GM12878 (cell line): ENCODE data around the gene NDOR1. TPM values are rescaled to one million over a fixed set of nuclear protein-coding genes. Genes with fewer than 3 reads are reported as not detected.

Experiments
- CHD4 ChIP-seq: fragments of 200-600 bp; sonication (generic); IDR thresholded peaks from 2 replicates; pipeline ENCODE4 v1.6.1; 2016; ENCODE audit warnings: mild to moderate bottlenecking
- CUX1 ChIP-seq: IDR thresholded peaks from 2 replicates; pipeline ENCODE4 v1.6.1; 2012; ENCODE audit warnings: improper control_type of control experiment, low read depth, low read length; ENCODE audit not compliant: insufficient replicate concordance
- FOXK2 ChIP-seq: fragments of 450-650 bp; IDR thresholded peaks from 2 replicates; pipeline ENCODE4 v1.6.1; 2017; ENCODE audit warnings: mild to moderate bottlenecking, moderate library complexity
- NFIC ChIP-seq: IDR thresholded peaks from 2 replicates; pipeline ENCODE4 v1.6.1; 2012; ENCODE audit warnings: low read depth, mild to moderate bottlenecking, inconsistent platforms, low read length, moderate library complexity
- NFYA ChIP-seq: IDR thresholded peaks from 2 replicates; pipeline ENCODE4 v1.6.1; 2011; ENCODE audit warnings: low read depth, mild to moderate bottlenecking, low read length, improper control_type of control experiment, borderline replicate concordance
- NKRF ChIP-seq: fragments of 450-650 bp; conservative IDR thresholded peaks from 2 replicates; pipeline ENCODE4 v1.6.1; 2017; ENCODE audit warnings: mild to moderate bottlenecking, moderate library complexity
- NRF1 ChIP-seq: conservative IDR thresholded peaks from 2 replicates; pipeline ENCODE4 v1.6.1; 2011; ENCODE audit warnings: mild to moderate bottlenecking, low read depth, low read length, improper control_type of control experiment
- RELA ChIP-seq: fragments of 450-650 bp; IDR thresholded peaks from 2 replicates; pipeline ENCODE4 v1.8.0; 2014; ENCODE audit warnings: borderline replicate concordance; ENCODE audit not compliant: partially characterized antibody
- RFX5 ChIP-seq: IDR thresholded peaks from 2 replicates; pipeline ENCODE4 v1.6.1; 2011; ENCODE audit warnings: low read depth, low read length, improper control_type of control experiment
- SPI1 ChIP-seq: IDR thresholded peaks from 2 replicates; pipeline ENCODE4 v1.6.1; 2011; ENCODE audit warnings: low read depth, mild to moderate bottlenecking, low read length, moderate library complexity, borderline replicate concordance; ENCODE audit not compliant: insufficient read depth
- TARDBP ChIP-seq: IDR thresholded peaks from 2 replicates; pipeline ENCODE4 v1.6.1; 2016; ENCODE audit warnings: borderline replicate concordance
- polyA plus RNA-seq, 11 experiments: library from polyadenylated mRNA; depleted of rRNA in 4 of 11; unstranded in 6 of 11; stranded (reverse) in 5 of 11; fragments of >200 nt; fragmentation: Nextera tagmentation in 4 of 11; fragmentation: Illumina TruSeq in 1 of 11; extraction: Ambion mirVana in 4 of 11; extraction: Trizol in 1 of 11; gene quantifications; 1 replicate in 1 of 11; 2 replicates in 10 of 11; pipeline versions ENCODE4 v1.2.1 to v1.2.3, GENCODE V29; 2011 to 2016; ENCODE audit warnings: inconsistent platforms in 2 of 11, missing spikeins in 2 of 11, low read depth in 1 of 11
- total RNA-seq, 4 experiments: library from RNA; depleted of rRNA in 3 of 4; stranded (reverse); fragments of >200 nt in 3 of 4; fragmentation: Illumina TruSeq in 1 of 4; extraction: Trizol in 1 of 4; gene quantifications; 2 replicates each; pipeline versions ENCODE4 v1.2.1 to v1.2.3, GENCODE V29; 2013 to 2021

Gene NDOR1
- total and polyA plus RNA-seq, 10 of the 15 experiments (the other 5 are each of a cell fraction or from before 2014, with no cell fraction given): 0.04 to 32.9 (median 11.1) TPM

GRCh38 chr9:137169896-137170358, 35.6 kb upstream of the NDOR1 start, which contains the start of gene LRRC26 (continued):
- TF ChIP-seq CUX1 (no peak), CHD4 (no peak), FOXK2 (no peak), NFIC (no peak), SPI1 (no peak), TARDBP (no peak), RELA (no peak), NKRF (no peak), RFX5 (no peak), NFYA (no peak), NRF1 (no peak)
- TF ChIP-seq, all 136 proteins: peak for 0
